ENCODE measurements around the gene TMEM109. TPM values are rescaled to one million over a fixed set of nuclear protein-coding genes. Genes with fewer than 3 reads are reported as not detected.
A peak's percentile ranks its signal among the peaks of the same experiment; 100 is the strongest.

Gene TMEM109
- total and polyA plus RNA-seq, 2 of the 13 experiments (the other 11 are each of a cell fraction or from before 2014, with no cell fraction given), result 7.7 to 18.0 TPM

DNA sequence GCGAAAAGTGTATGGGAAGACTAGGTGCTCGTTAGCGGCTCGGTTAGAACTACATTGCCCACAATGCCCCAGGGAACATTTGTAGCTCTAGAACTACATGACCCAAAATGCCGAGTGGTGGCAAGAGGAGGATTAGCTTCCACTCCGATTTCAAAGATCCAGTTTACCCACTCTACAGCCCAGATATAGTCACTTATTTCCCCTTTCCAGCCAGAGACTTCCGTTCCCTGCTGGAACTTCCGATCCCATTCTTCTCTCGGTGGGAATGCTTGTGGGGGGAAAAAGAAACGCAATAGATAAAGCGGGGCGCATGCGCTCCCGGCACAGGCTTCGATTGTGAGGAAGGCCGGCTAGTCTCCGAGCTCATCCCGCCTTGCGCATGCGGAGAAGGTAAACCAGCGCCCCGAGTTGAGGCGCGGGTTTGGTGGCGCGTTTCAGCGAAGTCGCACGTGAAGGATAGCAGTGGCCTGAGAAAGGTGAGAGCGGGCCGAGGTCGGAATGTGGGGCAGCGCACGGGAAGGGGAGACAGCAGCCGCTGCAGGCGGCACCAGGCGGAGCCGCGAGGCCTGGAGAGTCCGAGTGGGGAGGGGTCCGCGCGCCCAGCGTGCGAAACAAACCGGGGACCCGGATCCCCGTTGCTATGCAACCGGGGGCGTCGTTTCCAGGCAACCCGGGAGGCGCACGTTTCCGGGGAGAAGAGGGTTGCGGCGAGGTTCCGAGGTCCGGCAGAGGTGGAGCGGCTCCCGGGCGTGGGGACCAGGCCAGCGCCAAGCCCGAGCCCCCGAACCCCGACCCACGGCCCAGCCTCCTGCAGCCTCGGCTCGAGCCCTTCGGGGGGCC lies at the start of gene TMEM109 (continued):
- TF ChIP-seq, protein P1, sequence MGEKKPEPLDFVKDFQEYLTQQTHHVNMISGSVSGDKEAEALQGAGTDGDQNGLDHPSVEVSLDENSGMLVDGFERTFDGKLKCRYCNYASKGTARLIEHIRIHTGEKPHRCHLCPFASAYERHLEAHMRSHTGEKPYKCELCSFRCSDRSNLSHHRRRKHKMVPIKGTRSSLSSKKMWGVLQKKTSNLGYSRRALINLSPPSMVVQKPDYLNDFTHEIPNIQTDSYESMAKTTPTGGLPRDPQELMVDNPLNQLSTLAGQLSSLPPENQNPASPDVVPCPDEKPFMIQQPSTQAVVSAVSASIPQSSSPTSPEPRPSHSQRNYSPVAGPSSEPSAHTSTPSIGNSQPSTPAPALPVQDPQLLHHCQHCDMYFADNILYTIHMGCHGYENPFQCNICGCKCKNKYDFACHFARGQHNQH (CRISPR knock-in tag; IDR thresholded peaks at IDR 0.05), result no peak
- TF ChIP-seq, protein P2, sequence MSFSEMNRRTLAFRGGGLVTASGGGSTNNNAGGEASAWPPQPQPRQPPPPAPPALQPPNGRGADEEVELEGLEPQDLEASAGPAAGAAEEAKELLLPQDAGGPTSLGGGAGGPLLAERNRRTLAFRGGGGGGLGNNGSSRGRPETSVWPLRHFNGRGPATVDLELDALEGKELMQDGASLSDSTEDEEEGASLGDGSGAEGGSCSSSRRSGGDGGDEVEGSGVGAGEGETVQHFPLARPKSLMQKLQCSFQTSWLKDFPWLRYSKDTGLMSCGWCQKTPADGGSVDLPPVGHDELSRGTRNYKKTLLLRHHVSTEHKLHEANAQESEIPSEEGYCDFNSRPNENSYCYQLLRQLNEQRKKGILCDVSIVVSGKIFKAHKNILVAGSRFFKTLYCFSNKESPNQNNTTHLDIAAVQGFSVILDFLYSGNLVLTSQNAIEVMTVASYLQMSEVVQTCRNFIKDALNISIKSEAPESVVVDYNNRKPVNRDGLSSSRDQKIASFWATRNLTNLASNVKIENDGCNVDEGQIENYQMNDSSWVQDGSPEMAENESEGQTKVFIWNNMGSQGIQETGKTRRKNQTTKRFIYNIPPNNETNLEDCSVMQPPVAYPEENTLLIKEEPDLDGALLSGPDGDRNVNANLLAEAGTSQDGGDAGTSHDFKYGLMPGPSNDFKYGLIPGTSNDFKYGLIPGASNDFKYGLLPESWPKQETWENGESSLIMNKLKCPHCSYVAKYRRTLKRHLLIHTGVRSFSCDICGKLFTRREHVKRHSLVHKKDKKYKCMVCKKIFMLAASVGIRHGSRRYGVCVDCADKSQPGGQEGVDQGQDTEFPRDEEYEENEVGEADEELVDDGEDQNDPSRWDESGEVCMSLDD (CRISPR knock-in tag; IDR thresholded peaks at IDR 0.05; ENCODE audit: borderline replicate concordance), result peak; percentile 67
- no peak for TF ChIP-seq POLR2AphosphoS2 (IDR thresholded peaks at IDR 0.05; ENCODE audit: low read depth, low read length)
- no peak for TF ChIP-seq ZIK1 (CRISPR knock-in tag; IDR thresholded peaks at IDR 0.05; ENCODE audit: borderline replicate concordance, low read depth)
- TF ChIP-seq, protein P3, sequence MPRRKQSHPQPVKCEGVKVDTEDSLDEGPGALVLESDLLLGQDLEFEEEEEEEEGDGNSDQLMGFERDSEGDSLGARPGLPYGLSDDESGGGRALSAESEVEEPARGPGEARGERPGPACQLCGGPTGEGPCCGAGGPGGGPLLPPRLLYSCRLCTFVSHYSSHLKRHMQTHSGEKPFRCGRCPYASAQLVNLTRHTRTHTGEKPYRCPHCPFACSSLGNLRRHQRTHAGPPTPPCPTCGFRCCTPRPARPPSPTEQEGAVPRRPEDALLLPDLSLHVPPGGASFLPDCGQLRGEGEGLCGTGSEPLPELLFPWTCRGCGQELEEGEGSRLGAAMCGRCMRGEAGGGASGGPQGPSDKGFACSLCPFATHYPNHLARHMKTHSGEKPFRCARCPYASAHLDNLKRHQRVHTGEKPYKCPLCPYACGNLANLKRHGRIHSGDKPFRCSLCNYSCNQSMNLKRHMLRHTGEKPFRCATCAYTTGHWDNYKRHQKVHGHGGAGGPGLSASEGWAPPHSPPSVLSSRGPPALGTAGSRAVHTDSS (CRISPR knock-in tag; conservative IDR thresholded peaks at IDR 0.05), result no peak
- no peak for TF ChIP-seq ZNF337 (CRISPR knock-in tag; IDR thresholded peaks at IDR 0.05; ENCODE audit: borderline replicate concordance, low read depth)
- TF ChIP-seq NBN (conservative IDR thresholded peaks at IDR 0.05), result no peak
- TF ChIP-seq KLF12 (CRISPR knock-in tag; IDR thresholded peaks at IDR 0.05; ENCODE audit: borderline replicate concordance), result peak; percentile 82; the same call in 1 of the 2 replicates
- no peak for TF ChIP-seq ZNF775 (CRISPR knock-in tag; IDR thresholded peaks at IDR 0.05; ENCODE audit: borderline replicate concordance)
- no peak for TF ChIP-seq ZNF24 (IDR thresholded peaks at IDR 0.05)
- no peak for TF ChIP-seq KAT7 (CRISPR knock-in tag; IDR thresholded peaks at IDR 0.05; ENCODE audit: borderline replicate concordance)
- TF ChIP-seq ZNF883 (CRISPR knock-in tag; IDR thresholded peaks at IDR 0.05; ENCODE audit: not compliant biosample characterization), result no peak
- TF ChIP-seq SP1 (IDR thresholded peaks at IDR 0.05), result no peak
- TF ChIP-seq SP1 (CRISPR knock-in tag; IDR thresholded peaks at IDR 0.05), result no peak
- TF ChIP-seq ZNF512 (CRISPR knock-in tag; IDR thresholded peaks at IDR 0.05), result no peak
- peak; percentile 98 for TF ChIP-seq ZNF687 (CRISPR knock-in tag; IDR thresholded peaks at IDR 0.05)
